ENCODE data around the gene RALGDS.

Gene RALGDS

DNA sequence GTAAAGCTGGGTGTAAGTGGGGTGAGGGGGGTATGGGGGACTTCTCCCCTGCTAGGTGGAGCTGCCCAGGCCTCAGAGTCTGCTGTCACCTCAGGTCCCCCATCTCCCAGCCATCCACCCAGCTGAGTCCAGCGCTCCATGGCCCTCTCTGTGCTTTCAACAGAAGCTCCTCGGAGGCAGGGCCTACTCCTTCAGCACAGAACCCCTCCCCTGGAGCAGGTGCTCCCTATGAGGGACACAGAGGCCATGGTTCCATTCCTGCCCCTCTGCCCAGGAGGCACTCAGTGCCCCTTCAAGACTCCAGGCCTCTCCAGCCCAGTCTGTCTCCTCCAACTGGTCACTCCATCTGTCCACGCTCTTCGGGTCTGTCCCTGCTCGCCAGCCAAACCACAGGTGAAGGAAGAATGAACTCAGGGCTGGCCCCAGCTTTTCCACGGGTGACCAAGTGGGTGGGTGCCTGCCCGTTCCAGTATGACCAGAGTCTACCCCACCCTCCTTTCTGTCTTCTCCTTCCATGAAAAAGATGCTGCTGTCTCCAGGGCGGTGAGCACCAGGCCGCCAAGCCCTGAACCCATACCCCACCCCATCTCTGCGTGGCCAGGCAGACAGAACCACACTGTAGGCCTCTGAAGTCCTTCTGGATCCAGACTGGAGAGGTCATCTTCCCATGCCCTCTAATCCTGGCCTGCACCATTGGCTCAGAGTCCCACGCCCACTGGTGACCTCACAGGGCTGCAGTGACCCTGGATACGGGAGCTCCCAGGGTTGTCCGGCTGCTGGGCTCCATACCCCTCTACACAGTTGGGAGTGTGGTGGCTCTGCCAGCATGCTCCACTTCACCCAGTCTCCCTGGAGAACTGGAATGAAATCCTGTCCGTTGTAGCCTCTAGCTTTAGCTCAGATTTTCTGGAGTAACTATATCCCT lies 30.8 kb upstream of the RALGDS start:
- no peak overlapping the region for H3K4me3 ChIP-seq (ENCODE audit: low read depth, low read length)
- TF ChIP-seq, protein P1, sequence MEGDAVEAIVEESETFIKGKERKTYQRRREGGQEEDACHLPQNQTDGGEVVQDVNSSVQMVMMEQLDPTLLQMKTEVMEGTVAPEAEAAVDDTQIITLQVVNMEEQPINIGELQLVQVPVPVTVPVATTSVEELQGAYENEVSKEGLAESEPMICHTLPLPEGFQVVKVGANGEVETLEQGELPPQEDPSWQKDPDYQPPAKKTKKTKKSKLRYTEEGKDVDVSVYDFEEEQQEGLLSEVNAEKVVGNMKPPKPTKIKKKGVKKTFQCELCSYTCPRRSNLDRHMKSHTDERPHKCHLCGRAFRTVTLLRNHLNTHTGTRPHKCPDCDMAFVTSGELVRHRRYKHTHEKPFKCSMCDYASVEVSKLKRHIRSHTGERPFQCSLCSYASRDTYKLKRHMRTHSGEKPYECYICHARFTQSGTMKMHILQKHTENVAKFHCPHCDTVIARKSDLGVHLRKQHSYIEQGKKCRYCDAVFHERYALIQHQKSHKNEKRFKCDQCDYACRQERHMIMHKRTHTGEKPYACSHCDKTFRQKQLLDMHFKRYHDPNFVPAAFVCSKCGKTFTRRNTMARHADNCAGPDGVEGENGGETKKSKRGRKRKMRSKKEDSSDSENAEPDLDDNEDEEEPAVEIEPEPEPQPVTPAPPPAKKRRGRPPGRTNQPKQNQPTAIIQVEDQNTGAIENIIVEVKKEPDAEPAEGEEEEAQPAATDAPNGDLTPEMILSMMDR (IDR thresholded peaks at IDR 0.05; ENCODE audit: low read depth, low read length), result no peak
- in situ Hi-C loops (cut with HindIII; ENCODE audit: low sequenced_read_pairs), result no loop called here
- DNase-seq (ENCODE audit: low read depth, low spot score), result no peak

DNA sequence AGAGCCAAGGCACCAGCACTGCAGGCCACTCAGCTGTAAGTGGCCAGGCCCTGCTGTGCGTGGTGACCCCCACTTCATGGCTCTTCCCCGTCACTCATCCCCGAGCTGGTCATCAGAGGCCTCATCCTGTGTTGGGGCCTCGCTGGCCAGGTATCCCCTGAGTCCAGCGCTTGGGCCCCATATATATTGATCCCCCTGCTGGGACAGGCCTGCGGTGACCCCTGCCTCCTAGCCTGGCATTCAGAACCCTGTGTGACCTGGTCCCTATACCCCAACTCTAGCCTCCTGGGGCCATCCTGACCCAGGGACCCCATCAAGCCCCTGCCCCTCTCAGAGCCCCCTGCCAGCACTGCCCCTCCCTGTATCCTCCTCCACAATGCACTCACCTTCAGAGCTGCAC lies 30.0 kb upstream of the RALGDS start:
- H3K4me3 ChIP-seq (ENCODE audit: low read depth, low read length), result no peak overlapping the region
- in situ Hi-C loops (cut with HindIII; ENCODE audit: low sequenced_read_pairs), result no loop called here
- TF ChIP-seq, protein P1 (IDR thresholded peaks at IDR 0.05; ENCODE audit: low read depth, low read length), result no peak
- no peak for DNase-seq (ENCODE audit: low read depth, low spot score)

DNA sequence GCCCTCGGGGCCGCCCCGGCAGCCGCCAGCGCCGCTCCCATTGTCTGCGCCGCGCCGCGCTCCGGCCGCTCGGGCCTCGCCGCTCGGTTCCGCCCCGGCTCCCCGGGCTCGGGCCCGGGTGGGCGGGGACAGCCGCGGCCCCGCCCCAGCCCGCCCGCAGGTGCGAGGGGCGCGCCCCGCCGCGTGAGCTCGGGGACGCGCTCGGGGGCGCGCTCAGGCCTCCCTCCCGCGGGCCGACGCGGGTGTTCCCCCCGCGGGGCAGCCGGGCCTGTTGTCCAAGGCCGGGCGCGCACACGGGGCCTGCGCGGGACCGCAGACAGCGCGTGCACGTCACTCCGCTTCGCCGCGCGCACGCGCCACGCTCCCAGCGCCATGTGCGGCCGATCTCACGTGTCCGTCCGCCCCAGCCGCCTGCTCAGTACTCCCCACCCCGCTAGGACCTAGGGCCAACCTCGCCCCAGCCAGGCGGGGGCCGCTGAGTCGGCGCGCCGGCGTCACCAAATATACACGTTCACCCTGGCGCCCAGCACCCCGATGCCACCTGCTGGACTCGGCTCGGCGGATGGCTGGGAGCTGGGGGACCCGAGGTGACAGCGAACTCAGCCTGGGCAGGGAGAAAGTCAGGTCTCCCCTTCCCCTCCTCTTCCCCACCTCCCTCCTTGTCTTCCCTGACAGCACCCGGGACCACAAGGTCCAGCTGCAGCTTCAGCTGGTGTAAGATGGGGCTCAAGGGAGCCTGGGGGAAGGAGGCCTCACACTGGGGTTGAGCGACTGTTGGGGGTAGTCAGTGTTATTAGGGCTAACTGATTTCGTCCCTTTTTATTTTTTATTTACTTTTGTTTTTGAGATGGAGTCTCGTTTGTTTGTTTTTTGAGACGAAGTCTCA lies 28.3 kb upstream of the RALGDS start:
- TF ChIP-seq, protein P1 (IDR thresholded peaks at IDR 0.05; ENCODE audit: low read depth, low read length), result peak; percentile 33
- peak overlapping the region; percentile 75 for H3K4me3 ChIP-seq (ENCODE audit: low read depth, low read length)
- in situ Hi-C loops (cut with HindIII; ENCODE audit: low sequenced_read_pairs), result no loop called here
- peak; percentile 80 for DNase-seq (ENCODE audit: low read depth, low spot score)

DNA sequence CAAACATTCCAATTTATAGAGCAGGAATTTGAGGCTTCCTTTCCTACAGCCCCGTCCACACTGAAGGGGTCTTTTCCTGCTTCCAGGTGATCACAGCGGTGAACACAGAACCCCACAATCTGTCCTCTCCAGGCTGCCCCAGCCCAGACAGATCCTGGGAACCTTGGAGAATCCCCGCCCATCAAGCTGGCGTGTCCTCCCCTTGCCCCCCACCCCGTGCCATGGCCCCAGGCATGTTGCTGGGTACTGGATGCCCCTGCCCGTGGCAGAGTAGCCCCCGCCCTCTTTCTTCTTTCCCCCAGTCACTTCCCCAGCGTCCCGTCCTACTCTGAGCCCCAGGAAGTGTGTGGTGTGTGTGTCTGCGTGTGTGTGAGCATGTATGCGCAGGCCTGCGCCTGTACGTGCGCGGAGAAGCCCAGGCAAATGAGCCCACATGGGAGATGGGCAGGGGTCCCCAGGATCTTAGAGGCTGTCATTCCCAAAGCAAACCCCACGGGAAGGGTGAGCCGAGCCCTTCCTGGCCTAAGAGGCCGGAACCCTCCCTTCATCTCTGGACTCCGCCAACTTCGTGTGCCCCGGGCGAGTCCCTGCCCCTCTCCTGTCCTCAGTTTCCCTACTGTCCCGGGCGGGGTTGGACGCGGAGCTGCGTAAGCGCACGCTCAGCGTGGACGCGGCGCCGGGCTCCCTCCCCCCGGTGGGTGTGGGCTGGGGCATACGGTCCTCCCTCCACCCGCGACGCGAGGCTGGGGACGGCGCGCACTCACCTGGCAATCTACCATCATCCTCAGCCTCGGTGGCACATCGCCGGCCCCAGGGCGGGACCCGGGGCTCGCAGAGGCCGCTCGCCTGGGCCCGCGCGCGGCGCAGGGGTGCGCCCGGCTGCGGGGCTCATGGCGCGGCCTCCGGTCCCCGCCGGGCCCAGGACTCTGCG lies 27.4 kb upstream of the RALGDS start:
- peak overlapping the region; percentile 75 for H3K4me3 ChIP-seq (ENCODE audit: low read depth, low read length)
- in situ Hi-C loops (cut with HindIII; ENCODE audit: low sequenced_read_pairs), result no loop called here
- DNase-seq (ENCODE audit: low read depth, low spot score), result peak; percentile 29

DNA sequence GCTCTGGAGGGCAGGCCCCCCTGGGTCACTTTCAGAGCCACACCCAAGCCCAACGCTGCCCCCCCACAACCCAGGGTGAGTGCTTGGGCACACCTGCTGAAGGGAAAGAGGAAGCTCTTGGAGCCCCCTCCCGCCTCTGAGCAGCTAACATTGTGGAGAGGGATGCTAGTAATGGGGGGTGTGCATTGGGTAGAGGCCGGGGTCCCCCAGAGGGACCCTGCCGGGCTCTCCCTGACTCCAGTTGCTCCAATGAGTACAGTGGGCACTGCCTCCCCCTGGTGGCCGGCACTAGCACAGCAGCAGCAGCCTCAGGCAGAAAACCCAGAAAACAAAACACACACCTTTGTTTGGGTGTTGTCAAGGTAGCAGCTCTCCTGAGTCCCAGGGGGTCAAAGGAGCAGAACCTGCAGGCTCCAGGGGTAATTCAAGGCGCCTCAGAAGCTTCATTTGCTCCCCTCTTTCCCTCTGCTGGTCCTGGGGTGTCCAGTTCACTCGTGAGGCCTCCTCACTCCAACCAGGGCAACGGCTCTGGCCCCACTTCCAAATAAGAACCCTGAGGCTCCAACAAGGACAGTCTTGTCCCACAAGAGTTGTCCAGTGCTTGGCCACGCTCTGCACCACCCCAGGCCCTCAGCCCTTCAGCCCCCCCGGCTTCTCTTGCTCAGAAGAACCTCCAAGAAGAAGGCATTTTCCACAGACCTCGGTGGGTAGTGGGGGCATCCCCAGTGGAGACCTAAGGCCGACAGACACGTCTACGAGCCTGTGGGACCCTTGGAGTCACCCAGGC lies 26.6 kb upstream of the RALGDS start:
- in situ Hi-C loops (cut with HindIII; ENCODE audit: low sequenced_read_pairs), result no loop called here
- TF ChIP-seq, protein P1 (IDR thresholded peaks at IDR 0.05; ENCODE audit: low read depth, low read length), result peak; percentile 99
- H3K4me3 ChIP-seq (ENCODE audit: low read depth, low read length), result peak overlapping the region; percentile 75
- DNase-seq (ENCODE audit: low read depth, low spot score), result peak; percentile 52

More for the DNA sequence above, 27.4 kb upstream of the RALGDS start:
- TF ChIP-seq, protein P1 (IDR thresholded peaks at IDR 0.05; ENCODE audit: low read depth, low read length), result no peak
